Aorta (tissue), 5 donors: Measurements from ENCODE around the gene PDIK1L. TPM values are rescaled to one million over a fixed set of nuclear protein-coding genes. Genes with fewer than 3 reads are reported as not detected.
"Not testable (repeated sequence)": the region's sequence is repeated elsewhere in the genome, so short reads cannot be mapped to it uniquely, and the experiment has no call there.

Experiments
- ATAC-seq: fragments of 200-7000 bp; cut with Tn5 transposase; one replicate; pipeline ENCODE4 v1.9.1; 2022; ENCODE audit warnings: moderate library complexity; ENCODE audit not compliant: low FRiP score
- DNase-seq, 2 donors: peaks; one replicate each; pipeline ENCODE4 v3.0.0-alpha.2; 2020
- H3K27ac ChIP-seq, 2 donors: one replicate each; pipeline ENCODE4 v1.5.1; 2013; ENCODE audit warnings: low read length in 2 of 2, mild to moderate bottlenecking in 2 of 2, moderate library complexity in 2 of 2, control low read depth in 1 of 2, inconsistent platforms in 1 of 2, low read depth in 1 of 2
- H3K27me3 ChIP-seq, 2 donors: one replicate each; pipeline ENCODE4 v1.6.1; 2013; ENCODE audit warnings: control low read depth in 1 of 2, low read length in 1 of 2, mild to moderate bottlenecking in 1 of 2, moderate library complexity in 1 of 2; ENCODE audit not compliant: insufficient read depth in 2 of 2, control insufficient read depth in 1 of 2
- H3K36me3 ChIP-seq, 2 donors: one replicate each; pipeline ENCODE4 v1.6.1; 2013; ENCODE audit warnings: control low read depth in 1 of 2, low read length in 1 of 2, mild to moderate bottlenecking in 1 of 2; ENCODE audit not compliant: insufficient read depth in 2 of 2, control insufficient read depth in 1 of 2
- H3K4me1 ChIP-seq, 2 donors: one replicate each; pipeline ENCODE4 v1.6.1; 2013; ENCODE audit warnings: low read length in 2 of 2, control low read depth in 1 of 2, mild to moderate bottlenecking in 1 of 2, moderate library complexity in 1 of 2; ENCODE audit not compliant: insufficient read depth in 2 of 2, control insufficient read depth in 1 of 2
- H3K4me3 ChIP-seq, 2 donors: one replicate each; pipeline ENCODE4 v1.5.1; 2013; ENCODE audit warnings: low read length in 2 of 2, control low read depth in 1 of 2, mild to moderate bottlenecking in 1 of 2
- H3K9me3 ChIP-seq: one replicate; pipeline ENCODE4 v1.6.1; 2013; ENCODE audit warnings: mild to moderate bottlenecking, low read length; ENCODE audit not compliant: control insufficient read depth
- WGBS, 2 donors: extraction: QIAGEN DNeasy Blood & Tissue Kit; methylation state at CpG; one replicate each; pipeline ENCODE4 v1.1.7; 2013; 5-methylcytosine and 5-hydroxymethylcytosine counted together
- intact Hi-C, 2 donors: fragments of 100-400 bp; cut with DNase I; formaldehyde crosslinking; loops; one replicate each; pipeline versions ENCODE4 v1.14.2 to v1.15.0; 2022
- polyA plus RNA-seq, 2 donors: library from polyadenylated mRNA; stranded (reverse); fragments of 200-250 nt; gene quantifications; one replicate each; pipeline ENCODE4 v1.2.3, GENCODE V29; 2013
- total RNA-seq, 2 donors: library from RNA; stranded (reverse); fragmentation: NEBNext Ultra II Directional; extraction: Animal tissue kit (Norgen Biotek cat#: 25700); gene quantifications; one replicate each; pipeline ENCODE4 v1.2.1, GENCODE V29; 2021
- donor health status: healthy with polysubstance abuse.
- donor health status: Bipolar disorder and iron deficiency.
- donor health status: DM: no; HTN: no; CAD: no.
- donor health status: DM: no; HTN: no; CAD: no.
- donor health status: DM: yes; HTN: yes; CAD: no.

Gene PDIK1L
- total and polyA plus RNA-seq, 4 donors: 2.0 to 7.5 (median 5.1) TPM

DNA sequence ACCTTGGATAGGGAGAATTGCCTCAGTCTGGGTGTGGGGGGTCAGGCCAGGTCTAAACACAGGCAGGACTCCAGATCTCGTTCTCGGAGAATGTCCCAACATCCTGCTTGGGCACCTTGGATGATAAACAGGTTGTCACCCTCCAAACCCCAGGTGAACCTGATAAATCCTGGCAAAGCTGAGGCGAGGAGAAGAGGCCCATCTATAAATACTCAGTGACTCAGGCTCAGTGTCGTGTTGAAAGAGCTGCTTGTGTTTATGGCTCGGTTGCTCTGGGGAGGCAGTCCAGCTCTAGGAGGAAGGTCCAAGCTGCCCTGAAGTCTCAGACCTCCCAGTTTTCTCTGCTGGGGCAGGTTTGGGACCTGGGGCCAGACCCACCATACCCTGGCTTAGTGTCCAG, 28.4 kb upstream of the PDIK1L start:
- intact Hi-C loops: no loop called here
- no peak overlapping the region for H3K4me3 ChIP-seq
- WGBS, 2 donors: 46 to 61% methylated on average over 5 of the region's 5 CpGs
- no peak overlapping the region for H3K27ac ChIP-seq
- DNase-seq (no peak), ATAC-seq (no peak)
- no peaks in the 10 kb centered on the region for H3K4me1 ChIP-seq
- H3K9me3 ChIP-seq: no peaks in the 10 kb centered on the region
- H3K27me3 ChIP-seq: no peaks in the 10 kb centered on the region
- H3K36me3 ChIP-seq: no peaks in the 10 kb centered on the region

DNA sequence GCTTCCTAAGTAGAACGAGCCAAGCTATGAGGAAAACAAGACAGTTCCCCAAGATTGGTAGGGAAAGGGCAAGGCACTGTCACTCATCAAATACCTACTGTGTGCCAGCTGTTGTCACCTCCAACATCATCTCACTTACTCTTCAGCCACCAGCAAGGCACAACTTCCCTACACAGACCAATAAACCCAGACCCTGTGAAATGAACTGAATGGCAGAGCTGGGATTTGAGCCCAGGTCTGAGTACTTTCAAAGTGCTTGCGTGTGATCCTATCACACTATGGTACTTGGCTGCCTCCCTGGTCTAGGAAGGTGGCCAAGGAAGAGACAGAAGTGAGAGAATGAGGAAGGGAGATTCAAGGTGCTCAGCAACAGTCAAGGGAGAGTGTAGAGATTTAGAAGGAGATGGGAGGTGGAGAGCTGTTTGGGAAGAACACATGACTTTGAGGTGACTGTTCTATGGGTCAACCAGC, 27.5 kb upstream of the PDIK1L start:
- Histone ChIP-seq H3K27ac (no peak overlapping the region), H3K36me3 (no peaks in the 10 kb centered on the region), H3K27me3 (no peaks in the 10 kb centered on the region), H3K9me3 (no peaks in the 10 kb centered on the region), H3K4me3 (no peak overlapping the region), H3K4me1 (no peaks in the 10 kb centered on the region)
- WGBS, 2 donors: 55% methylated on average over 2 of the region's 2 CpGs
- no peak for ATAC-seq
- DNase-seq: no peak
- intact Hi-C loops: no loop called here

DNA sequence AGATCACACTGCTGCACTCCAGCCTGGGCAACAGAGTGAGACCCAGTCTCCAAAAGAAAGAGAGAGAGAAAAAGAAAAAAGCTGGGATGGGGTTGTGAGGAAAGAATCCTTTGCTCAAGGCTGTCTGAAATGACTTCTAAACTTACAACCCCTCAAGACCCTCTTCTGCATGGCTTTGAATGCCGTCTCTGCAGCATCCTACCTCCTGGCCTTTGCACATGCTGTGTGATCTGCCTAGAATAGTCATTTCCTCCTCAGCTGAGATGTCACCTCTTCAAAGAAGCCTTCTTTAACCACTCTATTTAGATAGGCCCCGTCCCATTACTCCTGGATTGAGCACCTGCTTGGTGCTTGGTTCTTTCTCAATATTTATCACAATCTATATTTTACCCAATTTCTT, 26.8 kb upstream of the PDIK1L start:
- Histone ChIP-seq H3K4me3 (no peak overlapping the region), H3K27me3 (no peaks in the 10 kb centered on the region), H3K4me1 (no peaks in the 10 kb centered on the region), H3K36me3 (no peaks in the 10 kb centered on the region), H3K9me3 (no peaks in the 10 kb centered on the region), H3K27ac (no peak overlapping the region)
- intact Hi-C loops: no loop called here
- no peak for DNase-seq
- 88 to 92% methylated on average over 2 of the region's 2 CpGs for WGBS, 2 donors
- ATAC-seq: no peak

DNA sequence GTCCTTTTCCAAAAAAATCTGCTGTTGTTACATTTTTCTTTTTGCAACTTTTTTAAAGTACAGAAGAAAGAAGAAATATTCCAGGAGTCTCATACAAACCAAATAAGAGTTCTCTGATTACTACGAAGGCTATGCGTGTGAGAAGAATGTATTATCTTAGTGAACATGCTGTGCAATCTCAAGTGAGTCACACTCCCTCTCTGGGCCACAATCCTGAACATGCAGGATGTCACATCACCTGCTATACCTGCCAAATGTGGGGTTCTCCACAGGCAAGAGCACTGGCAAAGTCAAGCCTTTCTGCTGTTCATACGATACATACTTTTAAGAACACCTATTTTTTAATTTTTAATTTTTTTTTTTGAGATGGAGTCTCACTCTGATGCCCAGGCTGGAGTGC, 22.5 kb upstream of the PDIK1L start:
- 85 to 90% methylated on average over 3 of the region's 3 CpGs for WGBS, 2 donors
- H3K9me3 ChIP-seq: no peaks in the 10 kb centered on the region
- H3K4me3 ChIP-seq: no peak overlapping the region
- H3K4me1 ChIP-seq: no peaks in the 10 kb centered on the region
- H3K27me3 ChIP-seq: no peaks in the 10 kb centered on the region
- H3K36me3 ChIP-seq: no peaks in the 10 kb centered on the region
- DNase-seq (no peak), ATAC-seq (no peak)
- H3K27ac ChIP-seq: no peak overlapping the region
- intact Hi-C loops: no loop called here

DNA sequence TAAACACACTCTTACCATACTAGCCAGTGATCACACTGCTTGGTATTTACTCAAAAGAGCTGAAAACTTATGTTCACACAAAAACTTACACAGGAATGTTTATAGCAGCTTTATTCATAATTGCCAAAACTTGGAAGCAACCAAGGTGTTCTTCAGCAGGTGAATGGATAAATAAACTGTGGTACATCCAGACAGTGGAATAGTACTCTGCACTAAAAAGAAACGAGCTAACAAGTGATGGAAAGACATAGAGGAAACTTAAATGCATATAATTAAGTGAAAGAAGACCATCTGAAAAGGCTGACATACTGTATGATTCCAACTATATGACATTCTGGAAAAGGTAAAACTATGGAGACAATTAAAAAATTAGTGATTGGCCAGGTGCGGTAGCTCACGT, 20.7 kb upstream of the PDIK1L start:
- intact Hi-C loops: no loop called here
- H3K27me3 ChIP-seq: no peaks in the 10 kb centered on the region
- DNase-seq: no peak
- H3K36me3 ChIP-seq: no peaks in the 10 kb centered on the region
- no peaks in the 10 kb centered on the region for H3K9me3 ChIP-seq
- H3K4me1 ChIP-seq: no peaks in the 10 kb centered on the region
- no peak overlapping the region for H3K4me3 ChIP-seq
- no peak overlapping the region for H3K27ac ChIP-seq
- WGBS, 2 donors: 88 to 92% methylated on average over 3 of the region's 3 CpGs
- no peak for ATAC-seq

DNA sequence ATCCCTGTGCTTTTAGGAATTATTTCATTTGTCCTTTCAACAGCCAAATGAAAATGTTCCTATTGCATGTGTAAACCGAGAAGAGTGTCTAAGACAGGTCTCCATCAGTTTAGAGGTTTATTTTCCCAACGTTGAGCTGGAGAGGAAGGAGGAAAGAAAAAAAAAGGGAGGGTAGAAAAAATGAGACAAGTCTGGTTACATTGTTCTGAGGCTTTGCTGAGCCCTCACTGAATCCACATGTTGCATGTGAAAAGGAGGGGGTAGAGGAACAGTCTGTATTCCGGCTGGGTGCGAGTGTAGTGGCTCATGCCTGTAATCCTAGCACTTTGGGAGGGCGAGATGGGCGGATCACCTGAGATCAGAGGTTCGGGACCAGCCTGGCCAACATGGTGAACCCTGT, 19.2 kb upstream of the PDIK1L start:
- Histone ChIP-seq H3K27me3 (no peaks in the 10 kb centered on the region), H3K4me1 (no peaks in the 10 kb centered on the region), H3K4me3 (no peak overlapping the region), H3K27ac (no peak overlapping the region), H3K9me3 (no peaks in the 10 kb centered on the region), H3K36me3 (no peaks in the 10 kb centered on the region)
- DNase-seq (no peak), ATAC-seq (no peak)
- intact Hi-C loops: no loop called here
- 51 to 62% methylated on average over 7 of the region's 7 CpGs for WGBS, 2 donors

DNA sequence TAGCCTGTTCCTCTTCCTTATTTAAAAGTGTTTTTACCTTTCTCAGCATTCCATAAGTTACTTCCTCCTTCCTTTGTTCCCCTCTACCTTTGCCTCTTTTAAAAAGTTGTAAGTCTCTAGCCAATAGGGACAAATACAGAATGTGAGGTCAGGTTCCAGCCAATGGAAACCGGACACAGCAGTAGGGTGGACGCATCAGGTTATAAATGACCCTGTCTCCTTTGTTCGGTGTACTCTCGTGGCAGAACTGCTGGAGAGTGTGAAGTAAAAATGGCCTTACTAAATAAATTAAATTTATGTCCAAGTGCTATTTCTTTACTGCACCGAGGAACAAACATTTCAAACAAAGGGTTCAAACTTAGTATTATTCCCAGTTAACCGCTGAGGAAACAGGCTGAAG, 18.1 kb upstream of the PDIK1L start:
- DNase-seq, H3K36me3 ChIP-seq, H3K4me3 ChIP-seq, H3K4me1 ChIP-seq, H3K27me3 ChIP-seq, H3K9me3 ChIP-seq, ATAC-seq, H3K27ac ChIP-seq, intact Hi-C loops: not testable (repeated sequence)
- WGBS, 2 donors: 19 to 21% methylated on average over 6 of the region's 6 CpGs

DNA sequence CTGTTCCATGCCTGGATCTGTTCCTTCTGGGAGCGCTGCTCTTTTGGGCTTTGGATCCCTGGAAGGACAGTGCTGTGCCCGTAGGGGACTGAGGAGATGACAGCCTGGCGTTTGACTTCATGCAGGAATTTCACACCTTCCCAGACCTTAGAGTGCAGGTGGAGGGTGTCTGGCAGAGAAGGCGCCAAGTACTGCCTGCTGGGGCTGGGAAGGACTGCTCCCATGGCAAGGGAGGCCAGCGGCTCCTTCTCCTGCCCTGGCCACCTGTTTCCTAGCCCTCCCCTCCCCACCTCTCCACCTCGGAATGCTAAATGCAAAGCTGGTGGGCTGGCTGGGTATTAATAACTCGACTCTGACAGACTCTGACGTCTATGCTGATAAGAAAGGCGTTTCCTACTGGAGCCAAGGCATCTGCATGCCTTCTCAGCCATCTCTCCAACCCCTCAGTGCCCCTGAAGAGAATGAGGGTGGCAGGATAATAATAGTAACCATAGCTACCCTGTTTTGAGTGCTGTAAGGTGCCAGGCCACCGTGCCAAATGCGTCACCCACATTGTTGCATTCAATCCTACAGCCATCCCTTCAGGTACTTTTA, 17.5 kb upstream of the PDIK1L start:
- intact Hi-C loops: no loop called here
- Histone ChIP-seq H3K36me3 (no peaks in the 10 kb centered on the region), H3K27ac (no peak overlapping the region), H3K27me3 (no peaks in the 10 kb centered on the region), H3K4me3 (no peak overlapping the region), H3K9me3 (no peaks in the 10 kb centered on the region), H3K4me1 (no peaks in the 10 kb centered on the region)
- no peak for DNase-seq
- whole genome bisulfite sequencing, 2 donors: 10 to 11% methylated on average over 11 of the region's 11 CpGs
- ATAC-seq: peak; percentile 15

DNA sequence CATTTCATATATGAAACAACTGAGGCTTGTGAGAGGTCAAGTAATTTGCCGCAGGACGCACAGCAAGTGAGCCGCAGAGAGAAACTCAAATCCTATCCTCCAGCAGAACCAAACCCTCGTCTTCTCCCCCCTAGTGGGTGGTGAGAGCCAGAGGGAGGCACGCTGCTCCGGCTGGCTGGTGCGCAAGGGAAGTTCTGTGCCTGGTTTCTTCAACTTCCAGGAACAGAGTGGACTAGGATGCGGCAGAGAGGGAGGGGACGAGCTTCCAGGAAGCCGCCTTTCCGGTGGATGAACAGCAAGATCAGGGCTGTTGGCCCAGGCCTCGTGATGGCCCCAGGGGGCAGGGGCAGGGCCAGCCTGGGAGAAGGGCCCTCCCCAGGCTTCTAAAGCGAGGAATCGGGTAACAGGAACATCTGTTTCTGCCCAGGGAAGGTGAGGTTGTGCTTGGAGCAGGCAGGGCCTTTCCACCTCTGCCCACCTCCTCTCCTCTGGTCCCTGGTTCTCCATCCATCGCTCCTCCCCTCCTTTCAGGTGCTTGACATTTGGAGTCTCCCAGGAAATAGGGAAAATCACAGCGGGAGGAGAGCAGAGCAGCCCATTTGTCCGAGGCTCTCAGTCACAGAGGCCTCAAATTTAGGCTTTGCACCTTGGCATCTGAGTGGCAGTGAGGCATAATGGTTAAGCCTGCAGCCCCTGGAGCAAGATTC, 16.8 kb upstream of the PDIK1L start:
- peak; percentile 50 to 75 for DNase-seq
- intact Hi-C loops: no loop called here

More for the DNA sequence above, 16.8 kb upstream of the PDIK1L start:
- WGBS, 2 donors: 24 to 27% methylated on average over 17 of the region's 17 CpGs
- no peaks in the 10 kb centered on the region for H3K9me3 ChIP-seq
- ATAC-seq: no peak
- H3K4me3 ChIP-seq: no peak overlapping the region
- no peaks in the 10 kb centered on the region for H3K4me1 ChIP-seq
- no peaks in the 10 kb centered on the region for H3K36me3 ChIP-seq
- no peak overlapping the region for H3K27ac ChIP-seq
- no peaks in the 10 kb centered on the region for H3K27me3 ChIP-seq
